NCI-H1105 treated with DMSO at 0.1 percent for 48 hours (cell line): ENCODE measurements around the gene CNKSR3.
A peak's percentile ranks its signal among the peaks of the same experiment; 100 is the strongest.

ENCODE experiments used
- DNase-seq: peaks from one replicate; lab custom pipeline; 2025; lab: John Stamatoyannopoulos, UW

The CNKSR3 gene

DNA sequence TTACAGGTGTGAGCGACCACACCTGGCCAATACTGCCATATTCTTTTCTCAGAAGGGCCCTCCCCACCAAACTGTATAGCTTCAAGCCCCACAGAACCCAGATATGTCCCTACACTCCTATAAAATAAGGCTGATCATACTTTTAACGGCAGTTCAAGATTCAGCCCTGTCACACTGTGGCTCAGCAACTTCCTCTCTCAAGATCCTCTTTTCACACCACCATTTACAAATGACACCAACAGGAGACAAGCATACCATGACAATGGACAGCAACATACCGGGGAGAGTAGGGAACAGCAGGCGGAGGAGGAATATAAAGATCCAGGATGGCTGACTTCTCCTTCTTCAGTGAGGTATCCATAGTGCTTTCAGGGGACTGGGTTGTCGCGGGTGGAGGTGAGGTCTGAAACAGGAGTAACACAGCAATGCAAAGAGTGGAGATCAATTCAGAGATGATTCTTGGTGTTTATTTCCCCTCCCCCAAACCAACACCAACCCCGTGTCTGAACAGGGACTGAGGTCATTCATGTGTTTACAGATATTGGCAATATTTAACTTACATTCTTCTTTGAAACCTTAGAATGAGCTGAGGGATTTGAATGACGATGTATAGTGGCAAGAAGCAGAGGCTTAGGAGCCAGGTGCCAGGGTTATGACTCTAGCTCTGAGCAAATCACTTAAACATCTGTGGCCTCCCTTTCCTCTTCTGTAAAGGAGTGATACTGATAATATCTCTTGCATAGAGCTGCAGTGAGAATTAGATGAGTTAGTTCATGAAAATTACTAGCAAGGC, 96.3 kb downstream of the CNKSR3 start:
- DNase-seq = no peak

DNA sequence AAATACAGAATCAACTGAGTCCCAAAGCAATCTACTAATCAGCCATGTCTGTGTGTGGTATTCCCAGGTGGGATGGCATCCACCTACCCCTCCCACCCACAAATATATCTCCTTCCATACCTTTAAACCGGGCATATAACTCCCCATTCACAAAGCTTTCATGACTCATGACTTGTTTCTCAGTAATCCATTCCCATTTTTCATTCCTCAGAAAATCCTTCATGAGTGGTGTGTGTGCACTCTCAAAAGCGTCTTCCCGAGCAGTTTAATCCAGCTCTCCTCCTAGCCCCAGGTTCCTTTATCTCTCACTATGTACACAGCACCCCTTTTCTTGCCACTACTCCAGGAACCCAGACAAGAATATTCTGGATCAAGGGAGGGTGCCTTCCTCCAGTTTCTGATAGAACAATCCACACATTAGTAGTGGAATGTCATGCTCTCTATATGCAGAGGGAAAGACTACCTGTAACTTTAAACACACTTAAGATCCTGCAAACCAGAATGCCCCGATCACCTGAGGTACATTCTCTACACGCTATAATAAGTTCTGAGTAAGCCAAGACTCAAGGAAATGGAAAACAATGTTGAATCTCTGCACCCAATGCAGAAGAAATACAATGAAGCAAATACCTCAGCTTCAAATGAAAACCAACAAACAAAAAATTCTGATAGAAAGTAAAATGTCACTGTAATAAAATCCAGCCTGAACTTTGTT, 98.2 kb downstream of the CNKSR3 start:
- DNase-seq = no peak

- no peak for DNase-seq
These were observed 99.4 kb downstream of the CNKSR3 start for GRCh38 chr6:154411076-154411475.

DNA sequence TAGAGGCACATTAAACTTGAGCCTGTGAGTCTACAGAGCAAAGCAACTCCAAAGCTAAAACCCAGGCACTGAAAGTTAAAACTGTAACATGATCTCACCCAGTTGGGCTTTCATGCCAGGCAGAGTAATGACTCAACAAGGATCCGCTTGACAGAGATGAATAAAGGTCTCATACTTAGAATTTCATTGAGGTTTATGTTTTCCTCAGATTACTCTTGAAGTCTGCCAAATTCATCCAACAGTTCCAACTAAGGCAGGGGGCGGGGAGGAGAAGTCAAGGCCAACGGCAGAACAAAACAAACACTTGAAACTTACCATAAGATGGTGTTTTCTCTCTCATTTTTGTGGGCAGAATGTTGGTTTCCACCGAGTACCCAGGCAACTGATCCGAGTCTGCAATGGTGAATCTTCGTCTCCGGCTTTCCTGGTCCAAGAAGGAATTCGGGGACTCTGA, 99.8 kb downstream of the CNKSR3 start:
- peak; percentile 41 for DNase-seq

DNA sequence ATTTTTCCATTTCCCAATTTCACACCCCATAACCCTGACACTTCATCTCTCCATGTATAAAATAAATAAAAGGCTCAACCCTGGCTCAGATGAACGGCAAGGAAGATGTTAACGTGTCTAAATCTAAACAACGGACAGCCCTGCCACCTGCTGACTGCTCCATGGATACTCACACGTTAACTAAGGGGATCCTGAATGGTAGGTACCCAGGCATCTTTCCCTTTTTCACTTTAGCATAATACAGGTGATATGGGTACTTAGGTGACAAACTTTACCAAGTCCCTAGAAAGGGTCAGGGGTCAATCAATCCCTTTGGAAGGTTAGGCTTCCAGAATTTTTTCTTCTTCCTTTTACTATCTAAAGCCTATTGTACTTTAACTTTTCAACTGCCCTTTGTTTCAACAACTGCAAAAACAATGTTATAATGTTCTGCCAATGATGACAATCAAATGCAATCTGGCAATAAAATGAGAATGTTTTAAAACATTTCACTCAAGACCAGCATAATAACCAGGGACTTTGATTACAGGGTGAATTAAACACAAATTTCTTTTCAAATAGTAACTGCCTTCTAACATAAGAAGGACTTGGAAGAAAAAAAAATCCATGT, 101.5 kb downstream of the CNKSR3 start:
- no peak for DNase-seq

DNA sequence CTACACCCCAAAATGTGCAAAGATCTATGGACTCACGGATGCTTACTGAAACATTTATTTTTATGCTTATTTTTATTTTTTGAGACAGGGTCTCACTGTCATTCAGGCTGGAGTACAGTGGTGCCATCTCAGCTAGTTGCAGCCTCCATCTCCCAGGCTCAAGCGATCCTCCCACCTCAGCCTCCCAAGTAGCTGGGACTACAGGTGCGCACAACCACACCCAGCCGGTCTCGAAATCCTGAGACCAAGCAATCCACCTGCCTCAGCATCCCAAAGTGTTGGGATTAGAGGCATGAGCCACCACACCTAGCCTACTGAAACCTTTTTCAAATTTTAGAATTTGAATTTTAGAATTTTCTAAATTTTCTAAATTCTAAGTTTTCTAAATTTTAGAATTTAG, 103.0 kb downstream of the CNKSR3 start:
- no peak for DNase-seq

GRCh38 chr6:154406869-154407268, 103.6 kb downstream of the CNKSR3 start:
- no peak for DNase-seq

- DNase-seq = no peak
These were observed 104.2 kb downstream of the CNKSR3 start for GRCh38 chr6:154406301-154406700.

DNA sequence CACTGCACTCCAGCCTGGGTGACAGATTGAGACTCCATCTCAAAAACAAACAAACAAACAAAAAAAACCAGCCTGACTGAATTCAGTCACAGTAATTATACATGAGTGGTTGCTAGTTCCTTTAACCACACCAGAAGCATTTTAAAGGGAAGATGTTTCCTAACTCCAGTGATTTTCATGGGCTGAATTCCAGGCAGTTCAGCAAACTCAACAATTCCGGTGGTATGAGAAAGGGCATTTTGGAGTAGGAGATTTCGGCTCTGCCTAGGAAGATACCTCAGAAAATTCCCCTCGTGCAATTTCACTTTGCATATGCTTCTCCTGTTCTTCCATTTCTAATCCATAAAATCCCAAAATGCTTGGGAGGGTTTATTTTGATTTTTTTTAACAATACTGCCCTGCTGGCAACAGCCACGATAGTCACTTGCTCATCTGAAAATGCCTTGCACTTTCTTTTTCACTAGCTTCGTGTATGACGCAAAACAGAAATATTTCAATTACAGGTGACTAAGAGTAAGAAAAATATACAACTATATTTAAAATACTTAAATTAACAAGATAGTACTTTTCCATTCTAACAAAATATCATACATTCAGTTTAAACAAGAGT, 105.6 kb downstream of the CNKSR3 start:
- no peak for DNase-seq

GRCh38 chr6:154403788-154404187, 106.7 kb downstream of the CNKSR3 start:
- DNase-seq = peak; percentile 27

DNA sequence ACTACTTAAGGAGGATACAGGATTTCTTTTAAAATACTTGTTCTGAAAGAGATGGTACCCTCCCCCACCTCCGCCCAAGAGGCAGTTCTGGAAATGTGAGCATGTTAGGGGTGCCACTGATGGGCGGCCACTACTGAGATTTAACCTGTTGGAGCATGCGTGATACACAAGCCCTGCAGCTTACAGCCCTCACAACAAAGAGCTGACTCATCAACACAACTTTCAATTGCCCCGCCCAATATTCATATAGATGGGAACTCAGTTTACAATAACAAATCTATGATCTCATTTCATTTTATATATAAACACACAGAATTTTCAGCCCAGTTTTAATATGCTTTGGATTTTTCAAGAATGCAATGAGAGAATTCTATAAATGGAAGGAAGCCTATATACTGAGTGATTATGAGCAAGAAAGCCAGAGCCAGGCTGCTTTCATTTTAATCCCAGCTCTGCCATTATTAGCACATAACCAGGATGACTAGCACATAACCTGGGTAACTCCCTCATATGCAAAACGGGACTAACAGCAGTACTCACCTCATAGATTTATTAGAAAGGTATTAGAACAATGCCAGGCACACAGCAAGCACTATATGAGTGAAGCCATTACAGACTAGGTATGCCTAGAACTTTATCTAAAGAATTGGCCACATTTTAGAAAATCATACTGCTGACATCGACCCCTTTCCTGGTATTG, 108.3 kb downstream of the CNKSR3 start:
- no peak for DNase-seq

GRCh38 chr6:154399097-154399496, 111.4 kb downstream of the CNKSR3 start:
- no peak for DNase-seq

- no peak for DNase-seq
These were observed 112.8 kb downstream of the CNKSR3 start for GRCh38 chr6:154397491-154398195.

GRCh38 chr6:154395878-154396277, 114.6 kb downstream of the CNKSR3 start:
- no peak for DNase-seq

DNA sequence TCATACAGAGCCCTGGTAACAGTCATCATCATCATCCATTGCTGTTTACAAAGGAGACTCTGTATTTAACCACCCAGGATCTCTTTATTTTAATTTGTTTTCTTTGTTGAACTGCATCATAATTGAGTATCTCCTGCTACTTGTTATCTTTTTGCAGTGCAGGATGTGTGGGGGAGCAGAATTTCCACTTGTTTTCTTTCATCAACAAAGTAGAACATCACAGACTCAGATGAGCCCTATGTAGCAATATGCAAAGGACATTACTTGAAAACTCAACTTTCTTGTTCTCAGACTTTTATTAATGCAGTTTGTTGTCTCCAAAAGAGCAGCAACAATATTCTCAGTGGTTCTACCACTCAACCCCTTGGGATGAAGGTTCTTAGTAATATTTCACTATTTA, 115.2 kb downstream of the CNKSR3 start:
- DNase-seq = no peak

DNA sequence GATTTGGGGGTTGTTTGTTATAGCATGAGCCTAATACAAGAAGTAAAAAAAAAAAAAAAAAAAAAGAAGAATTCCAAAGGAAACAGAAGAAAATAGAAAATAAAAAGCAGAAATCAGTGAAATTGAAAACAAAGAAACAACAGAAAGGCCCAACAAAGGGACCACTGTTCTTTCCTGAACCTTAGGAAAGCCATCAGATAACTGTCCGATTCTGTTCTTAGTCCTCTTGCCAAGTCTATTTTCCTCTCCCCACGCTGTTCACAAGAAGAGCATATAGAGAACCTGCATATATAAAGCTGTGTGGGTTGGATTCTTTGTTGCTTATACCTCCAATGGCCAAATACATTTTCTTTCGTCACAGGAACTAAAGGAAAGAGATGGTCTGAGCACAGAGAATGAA, 115.9 kb downstream of the CNKSR3 start:
- DNase-seq = no peak

DNA sequence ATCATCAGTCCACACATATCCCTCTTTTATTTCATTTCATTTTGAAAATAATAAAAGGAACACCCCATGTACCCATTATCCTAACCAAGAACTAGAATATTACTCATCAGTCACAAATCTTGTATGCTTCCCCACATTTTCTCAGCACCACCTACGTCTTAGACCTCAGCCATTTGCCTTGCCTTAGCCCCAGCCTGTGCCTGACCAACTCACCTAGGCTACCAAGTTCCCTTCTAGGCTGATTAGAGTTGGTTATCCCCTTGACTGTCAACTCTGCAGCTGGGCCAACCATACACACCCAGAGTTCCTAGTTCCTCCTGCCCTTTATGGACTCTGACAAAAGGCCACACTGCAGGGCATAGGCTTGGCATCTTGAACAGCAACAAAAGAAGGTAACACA, 120.5 kb downstream of the CNKSR3 start:
- DNase-seq = no peak

GRCh38 chr6:154388803-154389202, 121.7 kb downstream of the CNKSR3 start:
- no peak for DNase-seq

DNA sequence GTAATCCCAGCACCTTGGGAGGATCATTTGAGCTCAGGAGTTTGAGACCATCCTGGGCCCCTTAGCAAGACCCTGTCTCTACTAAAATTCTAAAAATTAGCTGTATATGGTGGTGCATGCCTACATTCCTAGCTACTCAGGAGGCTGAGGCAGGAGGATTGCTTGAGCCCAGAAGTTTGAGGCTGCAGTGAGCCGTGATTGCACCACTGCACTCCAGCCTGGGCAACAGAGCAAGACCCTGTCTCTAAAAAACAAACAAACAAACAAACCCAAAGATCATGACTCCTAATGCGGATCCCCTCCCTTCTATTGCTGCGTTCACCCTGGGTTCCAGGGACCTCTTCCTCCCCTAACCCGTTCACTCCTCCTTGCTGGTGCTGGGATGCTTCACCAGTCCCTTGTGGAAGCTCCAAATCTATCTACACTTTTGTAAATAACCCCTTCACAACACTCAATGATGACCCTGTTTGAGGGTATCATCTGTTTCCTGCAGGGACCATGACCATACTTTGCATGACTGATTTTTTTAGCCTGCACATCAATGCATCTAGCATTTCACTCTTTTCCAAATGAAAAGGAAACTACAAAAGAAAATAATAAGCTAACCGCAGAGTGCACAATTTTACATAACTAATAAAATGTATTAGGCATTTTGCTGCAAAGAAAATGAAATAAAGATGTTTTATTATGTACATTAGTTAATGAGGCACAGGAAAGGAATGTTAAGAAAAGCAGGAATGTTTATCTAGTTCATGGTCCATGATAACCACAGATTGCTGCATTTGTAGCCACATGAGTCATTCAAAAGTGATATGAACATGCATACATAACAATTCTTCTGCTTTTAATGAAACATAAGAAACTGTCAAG, 123.4 kb downstream of the CNKSR3 start:
- DNase-seq = no peak

GRCh38 chr6:154384191-154384590, 126.3 kb downstream of the CNKSR3 start:
- no peak for DNase-seq
